Stimulated activated CD8-positive, alpha-beta memory T cell treated with anti-CD3 and anti-CD28 coated beads, Interleukin-7, amount 100 ng/mL, for 4 hours (primary cell): ENCODE measurements around the gene FAM228A.

Experiments
- DNase-seq, 2 donors: peaks; one replicate each; pipeline ENCODE4 v3.0.0-alpha.2; 2020; ENCODE audit warnings: low read depth in 2 of 2

The FAM228A gene

GRCh38 chr2:24225499-24226242 is 50.8 kb downstream of the FAM228A start:
- no peak for DNase-seq

DNA sequence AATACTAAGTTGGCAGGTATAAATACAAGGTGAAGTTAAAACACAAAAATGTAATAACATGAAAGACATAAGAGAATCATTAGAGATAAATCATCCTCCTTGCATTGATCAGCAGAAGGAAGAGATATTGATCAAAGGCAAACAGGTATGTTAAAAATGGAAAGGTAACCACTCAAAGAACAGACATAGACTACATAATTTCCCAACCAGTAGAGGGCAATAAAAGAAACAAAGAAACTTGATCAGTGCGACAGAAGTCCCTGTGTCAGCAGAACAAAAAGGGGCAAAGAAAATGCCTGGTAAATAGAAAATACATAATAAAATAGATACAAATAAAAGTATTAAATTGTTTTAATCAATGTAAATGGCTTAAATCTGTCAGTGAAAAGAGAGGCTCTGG is 53.6 kb downstream of the FAM228A start:
- DNase-seq: no peak

- DNase-seq: no peak
These were observed 56.6 kb downstream of the FAM228A start for GRCh38 chr2:24231461-24231881.

GRCh38 chr2:24233321-24233720 is 58.5 kb downstream of the FAM228A start:
- no peak for DNase-seq

DNA sequence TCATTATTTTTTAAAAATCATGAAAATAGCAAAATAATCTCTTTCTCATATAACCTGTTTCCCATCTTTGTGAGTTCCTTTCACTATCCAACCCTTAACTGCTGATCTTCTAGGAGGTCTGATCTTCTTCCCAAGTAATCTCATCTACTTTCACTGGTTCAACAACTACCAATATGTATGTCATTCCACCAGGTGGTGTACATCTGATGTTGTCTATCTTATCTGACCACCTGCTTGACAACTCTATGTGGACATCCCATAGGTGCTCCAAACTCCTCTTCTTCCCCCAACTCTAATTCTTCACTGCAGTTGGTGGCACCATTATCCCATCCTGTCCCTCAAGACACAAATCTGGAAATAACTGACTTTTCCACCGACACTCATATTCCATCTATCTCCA is 62.5 kb downstream of the FAM228A start:
- DNase-seq: no peak

DNA sequence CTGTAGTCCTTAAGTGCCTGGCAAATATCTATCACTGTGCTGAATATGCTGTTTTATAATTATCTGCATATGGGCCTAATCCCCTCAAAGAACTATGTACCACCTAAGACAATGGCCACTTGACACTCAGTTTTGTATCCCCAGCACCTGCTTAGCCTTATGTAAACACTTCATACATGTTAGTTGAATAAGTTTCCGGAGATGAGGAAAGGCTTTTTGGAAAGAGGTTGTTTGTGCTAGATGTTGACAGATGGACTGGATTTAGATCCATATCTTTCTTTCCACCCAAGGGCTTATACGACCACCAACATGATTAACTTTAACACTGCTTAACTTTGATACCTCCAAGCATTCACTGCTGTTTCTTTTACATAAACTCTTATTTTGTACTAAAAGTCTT is 63.3 kb downstream of the FAM228A start:
- DNase-seq: no peak

GRCh38 chr2:24239553-24239952 is 64.7 kb downstream of the FAM228A start:
- no peak for DNase-seq
